GM12875 (cell line): Measurements from ENCODE around the gene BCL6B.

ENCODE experiments used
- H3K4me3 ChIP-seq: one replicate; pipeline ENCODE4 v1.5.1; 2011; ENCODE audit warnings: low read depth, low read length, control low read depth
- CTCF ChIP-seq: IDR thresholded peaks from 2 replicates; pipeline ENCODE4 v1.5.1; 2011; ENCODE audit warnings: low read depth, mild to moderate bottlenecking, control low read depth, inconsistent platforms, low read length, moderate library complexity, borderline replicate concordance; ENCODE audit not compliant: insufficient read depth

Gene BCL6B

GRCh38 chr17:7068268-7068667 is 45.4 kb downstream of the BCL6B start:
- H3K4me3 ChIP-seq: no peak overlapping the region
- TF ChIP-seq CTCF: no peak

- no peak overlapping the region for H3K4me3 ChIP-seq
These were observed 47.9 kb downstream of the BCL6B start for GRCh38 chr17:7070712-7071111.

GRCh38 chr17:7072406-7072805 is 49.6 kb downstream of the BCL6B start:
- TF ChIP-seq CTCF: no peak
- no peak overlapping the region for H3K4me3 ChIP-seq

More at GRCh38 chr17:7070712-7071111, 47.9 kb downstream of the BCL6B start:
- no peak for TF ChIP-seq CTCF

- TF ChIP-seq CTCF: no peak
- H3K4me3 ChIP-seq: no peak overlapping the region
These were observed 52.1 kb downstream of the BCL6B start for GRCh38 chr17:7074931-7075330.

GRCh38 chr17:7077911-7078546 is 55.2 kb downstream of the BCL6B start:
- no peak for TF ChIP-seq CTCF
- no peak overlapping the region for H3K4me3 ChIP-seq

- no peak for TF ChIP-seq CTCF
- H3K4me3 ChIP-seq: no peak overlapping the region
These were observed 55.9 kb downstream of the BCL6B start for GRCh38 chr17:7078711-7079110.
